GM18505 (cell line): Measurements from ENCODE around the gene TBC1D14.

Experiments
- ATAC-seq: cut with Tn5 transposase; IDR thresholded peaks from one replicate; pipeline ENCODE4 v1.9.1; 2021; ENCODE audit not compliant: unreplicated experiment
- POLR2A ChIP-seq: IDR thresholded peaks from 4 replicates; pipeline ENCODE4 v1.6.1; 2011; ENCODE audit warnings: borderline replicate concordance; ENCODE audit not compliant: insufficient read depth, insufficient read length; ENCODE audit errors: extremely low read depth

Gene TBC1D14

DNA sequence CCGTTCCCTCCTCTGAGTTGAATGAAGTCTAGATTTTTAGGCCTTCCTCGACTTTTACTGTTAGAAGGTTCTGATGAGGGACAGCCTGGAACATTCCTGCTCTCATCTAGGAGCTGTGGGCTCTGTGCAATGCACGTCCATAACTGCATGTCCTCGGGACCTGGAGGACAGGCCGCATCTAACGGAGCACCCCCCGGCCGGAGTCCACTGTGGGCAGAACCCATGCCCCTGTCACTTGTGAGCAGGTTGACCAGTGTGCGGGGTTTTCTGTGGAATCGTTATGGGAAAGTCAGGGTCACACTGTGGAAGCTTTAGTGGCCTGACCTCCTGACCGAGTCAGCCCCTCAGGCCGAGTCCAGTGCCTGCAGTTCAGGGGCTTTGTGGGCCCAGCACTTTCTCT is 114.3 kb downstream of the TBC1D14 start:
- TF ChIP-seq POLR2A, result no peak
- no peak for ATAC-seq

DNA sequence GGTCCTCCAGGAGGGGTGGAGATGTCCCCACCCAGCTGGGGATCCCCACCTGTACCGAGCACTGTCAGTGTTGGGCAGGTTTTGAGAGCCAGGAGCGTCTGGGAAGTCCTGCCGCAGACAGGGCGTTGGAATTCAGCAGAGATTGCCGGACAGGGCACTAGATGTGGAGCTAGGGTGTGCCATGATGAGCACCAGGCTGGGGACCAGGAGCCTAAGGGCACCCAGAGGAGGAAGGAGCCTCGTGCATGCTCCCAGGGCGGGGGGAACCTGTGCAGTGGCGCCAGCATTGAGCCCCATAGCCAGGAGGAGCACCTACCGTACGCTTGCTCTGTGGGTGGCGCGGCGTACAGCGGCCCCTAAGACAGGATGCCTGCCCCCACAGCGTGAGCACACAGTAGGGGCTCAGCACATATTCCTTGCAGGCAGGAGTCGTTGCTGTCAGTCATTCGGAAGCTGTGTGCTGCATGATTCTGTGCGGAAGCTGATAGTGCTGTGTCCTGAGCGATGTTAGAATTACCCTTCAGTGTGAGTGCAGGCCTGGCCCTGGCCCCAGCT is 114.8 kb downstream of the TBC1D14 start:
- no peak for ATAC-seq
- TF ChIP-seq POLR2A, result no peak

DNA sequence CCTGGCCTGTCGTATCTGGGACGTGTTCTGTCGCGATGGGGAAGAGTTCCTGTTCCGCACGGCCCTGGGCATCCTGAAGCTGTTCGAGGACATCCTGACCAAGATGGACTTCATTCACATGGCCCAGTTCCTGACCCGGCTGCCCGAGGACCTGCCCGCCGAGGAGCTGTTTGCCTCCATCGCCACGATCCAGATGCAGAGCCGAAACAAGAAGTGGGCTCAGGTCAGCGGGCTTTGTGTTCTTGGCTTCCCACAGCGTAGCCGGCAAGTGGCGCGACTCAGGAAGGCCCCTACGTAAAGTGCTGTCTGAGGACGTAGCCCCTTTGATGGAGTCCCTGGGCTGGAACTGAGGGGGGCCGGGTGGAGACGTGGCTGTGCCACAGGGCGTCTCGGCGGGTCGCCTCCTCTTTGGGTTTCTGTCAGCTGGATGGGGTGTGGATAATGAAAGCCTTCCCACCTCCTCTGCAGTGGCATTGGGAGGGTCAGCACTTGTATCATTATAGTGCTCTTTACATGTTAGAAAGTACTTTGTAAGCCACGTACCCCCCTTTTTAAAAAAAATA is 115.5 kb downstream of the TBC1D14 start:
- no peak for ATAC-seq
- no peak for TF ChIP-seq POLR2A

DNA sequence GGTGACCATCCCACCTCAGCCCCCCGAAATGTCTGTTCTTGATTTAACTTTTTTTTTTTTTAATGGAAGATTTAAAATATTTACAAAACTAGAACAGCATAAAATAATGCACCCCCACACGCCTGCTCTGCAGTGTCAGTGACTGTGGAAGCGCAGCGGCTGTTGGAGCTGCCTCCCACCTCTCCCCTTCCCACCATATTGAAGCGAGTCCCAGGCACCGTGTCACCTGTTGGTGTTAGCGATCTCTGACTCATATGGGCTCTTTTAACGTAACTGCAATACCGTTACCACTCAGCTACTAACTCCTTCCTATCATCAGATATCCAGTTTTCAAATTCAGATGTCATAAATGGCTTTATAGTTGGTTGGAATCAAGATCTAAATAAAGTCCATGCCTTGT is 116.5 kb downstream of the TBC1D14 start:
- no peak for ATAC-seq
- TF ChIP-seq POLR2A, result no peak

DNA sequence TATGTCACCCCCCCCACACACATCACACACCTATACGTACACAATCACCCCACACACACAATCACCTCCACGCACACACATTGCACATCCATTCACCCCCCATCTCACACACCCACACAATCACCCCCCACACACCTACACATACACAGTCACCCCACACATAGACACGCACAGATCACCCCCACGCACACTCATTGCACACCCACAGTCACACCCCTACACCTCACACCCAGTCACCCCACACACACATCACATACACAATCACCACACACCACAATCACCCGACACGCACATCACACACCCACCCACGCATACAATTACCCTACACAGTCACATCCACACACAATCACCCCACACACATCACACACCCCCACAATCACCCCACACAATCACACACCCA is 117.7 kb downstream of the TBC1D14 start:
- no peak for ATAC-seq
- no peak for TF ChIP-seq POLR2A

DNA sequence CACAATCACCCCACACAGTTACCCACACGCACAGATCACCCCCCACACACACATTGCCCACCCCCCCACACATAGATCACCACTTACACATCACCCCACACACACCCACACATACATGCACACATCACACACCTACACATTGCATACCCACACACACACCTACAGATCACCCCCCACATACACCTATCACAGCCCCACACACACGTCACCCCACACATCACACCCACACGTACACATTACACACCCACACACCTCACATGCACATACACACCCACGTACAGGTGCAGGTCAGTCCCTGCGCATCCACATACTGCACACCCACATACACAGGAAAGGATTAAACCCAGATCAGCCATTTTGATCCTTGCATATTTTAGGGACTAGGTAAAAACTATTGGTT is 118.3 kb downstream of the TBC1D14 start:
- TF ChIP-seq POLR2A, result no peak
- ATAC-seq, result no peak

DNA sequence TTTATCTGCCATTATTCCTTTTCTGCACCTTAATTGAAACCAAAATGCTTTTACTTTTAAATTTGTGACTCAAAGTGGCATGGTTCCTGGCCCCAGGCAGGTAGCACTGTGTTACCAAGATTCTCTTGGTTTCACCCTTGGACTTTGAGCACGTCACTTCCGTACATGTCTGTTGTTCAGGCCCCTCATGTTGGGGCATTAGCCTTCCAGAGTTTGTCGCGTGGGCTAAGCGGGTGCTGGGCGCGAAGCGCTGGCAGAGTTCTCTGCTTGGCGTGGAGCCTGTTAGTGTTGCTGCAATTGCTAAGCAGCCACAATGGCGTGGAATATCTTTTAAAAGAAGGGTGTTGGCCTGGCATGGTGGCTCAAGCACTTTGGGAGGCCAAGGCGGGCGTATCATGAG is 119.6 kb downstream of the TBC1D14 start:
- TF ChIP-seq POLR2A, result no peak

DNA sequence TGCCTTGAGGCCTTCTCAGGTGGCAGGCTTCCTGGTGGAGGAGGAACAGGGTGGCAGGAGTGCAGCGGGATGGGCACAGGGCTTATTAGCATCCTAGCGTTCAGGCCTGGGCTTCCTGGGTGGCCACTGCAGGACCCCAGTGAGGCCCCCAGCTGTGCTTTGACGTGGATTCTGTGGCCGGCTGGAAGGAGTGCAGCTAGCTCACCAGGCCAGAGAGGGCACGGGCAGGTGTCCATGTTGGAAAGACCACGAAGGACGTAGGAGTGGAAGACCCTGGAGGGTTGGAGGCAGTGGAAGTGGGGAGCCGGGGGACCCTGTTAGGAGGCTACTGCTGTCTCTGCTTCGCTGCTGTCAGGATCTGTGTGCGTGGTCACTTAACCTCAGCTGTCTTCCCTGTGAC is 120.3 kb downstream of the TBC1D14 start:
- TF ChIP-seq POLR2A, result no peak
- ATAC-seq, result no peak

More for the DNA sequence above, 119.6 kb downstream of the TBC1D14 start:
- ATAC-seq, result no peak

DNA sequence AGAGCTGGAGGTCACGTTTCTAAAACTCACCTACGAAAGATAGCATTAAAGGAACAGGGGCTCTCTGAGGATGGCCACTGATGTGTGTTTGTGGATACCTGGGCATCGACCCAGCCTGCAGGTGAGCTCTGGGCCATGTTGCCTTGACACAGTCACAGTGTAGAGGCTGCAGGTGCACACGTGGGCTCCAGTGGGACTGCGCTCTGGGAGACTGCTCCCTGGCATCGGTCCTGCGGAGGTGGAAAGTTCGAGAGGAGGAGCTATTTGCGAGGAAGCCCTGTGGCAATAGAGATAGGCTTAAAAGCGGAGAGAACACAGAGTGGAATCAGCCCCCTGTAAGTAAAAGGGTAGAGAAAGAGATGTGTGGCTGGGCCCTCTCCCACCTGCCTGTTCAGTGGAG is 121.2 kb downstream of the TBC1D14 start:
- ATAC-seq, result no peak
- no peak for TF ChIP-seq POLR2A

DNA sequence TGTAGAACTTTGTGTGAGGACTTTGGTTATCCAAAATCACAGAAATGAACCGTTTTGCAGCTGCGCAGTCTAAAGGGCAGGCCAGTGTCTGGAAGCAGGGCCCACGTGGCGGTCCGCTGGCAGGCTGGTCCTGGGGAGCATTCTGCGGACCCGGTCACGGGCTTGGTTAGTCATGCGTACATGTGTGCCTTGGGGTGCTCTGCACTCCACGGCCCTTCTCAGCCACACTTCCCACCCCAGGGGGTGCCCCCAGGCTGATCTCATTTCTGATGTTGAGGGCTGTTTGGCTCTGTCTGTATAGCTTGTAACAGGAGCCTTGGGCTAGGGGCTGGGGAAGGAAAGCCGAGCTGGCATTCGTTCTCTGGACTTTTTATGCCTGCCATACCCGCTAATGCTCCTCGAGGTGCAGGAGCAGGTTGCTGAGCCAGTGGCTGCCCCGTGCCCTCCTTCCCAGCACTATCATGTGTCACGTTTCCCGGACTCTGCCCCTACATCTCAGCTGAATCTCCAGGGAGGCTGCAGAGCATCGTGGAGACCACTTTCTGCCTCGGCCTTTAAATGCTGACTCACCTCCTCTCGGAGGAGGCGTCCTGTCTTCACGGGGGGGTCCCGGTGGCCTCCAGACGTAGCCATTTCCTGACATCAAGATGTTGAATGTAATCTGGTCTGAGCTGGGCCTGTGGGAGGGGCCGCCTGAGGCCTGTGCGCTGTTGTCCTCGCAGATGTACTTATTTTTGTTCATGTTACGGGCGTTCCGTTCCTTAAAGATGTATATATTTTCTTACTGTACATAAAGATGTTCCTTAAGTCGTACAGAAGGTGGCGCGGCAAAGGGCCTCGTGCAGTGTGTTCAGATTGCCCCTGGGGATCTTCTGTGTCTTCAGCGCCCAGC is 122.2 kb downstream of the TBC1D14 start:
- no peak for TF ChIP-seq POLR2A
- ATAC-seq, result no peak

DNA sequence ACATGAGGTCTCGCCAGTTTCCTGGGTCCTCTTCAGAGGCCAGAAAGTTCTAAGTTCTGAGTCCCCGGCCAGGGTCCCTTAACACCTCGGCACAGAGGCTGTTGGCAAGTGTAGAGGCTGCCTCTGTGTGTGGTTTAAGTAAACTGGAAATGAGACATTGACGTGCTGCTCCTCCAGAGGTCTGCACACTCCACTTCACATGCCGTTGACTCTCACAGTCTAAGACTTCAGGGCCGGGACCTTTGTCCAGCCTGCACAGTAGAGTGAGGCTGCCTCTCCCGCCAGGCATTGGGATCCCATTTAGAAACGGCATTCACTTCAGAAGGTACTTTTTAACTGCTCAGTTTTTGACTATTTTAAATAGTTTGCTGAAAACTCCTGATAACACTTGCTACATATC is 123.0 kb downstream of the TBC1D14 start:
- TF ChIP-seq POLR2A, result no peak
- ATAC-seq, result no peak

DNA sequence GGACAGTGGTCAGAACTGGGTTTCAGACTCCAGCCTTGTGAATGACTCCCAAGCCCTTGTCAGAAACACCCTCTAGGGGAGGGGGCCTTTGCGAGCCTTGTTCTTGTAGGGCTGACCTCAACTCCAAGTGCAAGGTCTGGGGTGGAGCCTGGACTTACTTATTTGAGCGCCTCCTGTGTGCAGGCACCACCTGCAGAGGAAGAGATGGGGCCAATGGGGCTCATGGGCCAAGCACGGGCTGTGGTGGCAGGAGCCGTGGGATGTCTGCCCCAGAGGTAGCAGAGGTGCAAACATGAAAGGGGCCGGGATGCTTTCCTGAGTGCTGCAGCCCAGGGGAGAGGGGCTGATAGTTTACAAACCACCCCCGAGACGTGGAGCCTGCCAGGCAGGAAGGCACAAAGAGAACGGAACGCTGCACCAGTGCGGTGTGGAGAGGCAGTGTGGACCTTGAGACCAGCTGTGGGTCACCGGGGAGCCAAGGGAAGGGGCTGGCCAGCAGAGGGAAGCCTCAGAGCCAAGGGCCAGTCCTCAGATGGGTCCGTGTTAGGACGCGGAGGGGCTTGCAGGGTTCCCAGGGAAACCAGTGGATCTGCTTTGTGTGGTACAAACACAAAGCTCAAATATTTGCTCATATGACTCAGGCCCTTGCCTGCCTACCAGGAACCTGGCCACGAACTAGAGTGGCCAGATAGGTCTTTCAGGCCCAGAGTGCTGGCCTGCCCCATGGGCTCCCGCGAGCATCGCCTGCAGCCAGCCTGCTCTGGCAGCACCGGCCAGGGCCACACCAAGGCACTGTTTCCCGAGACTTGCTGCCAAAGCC is 124.8 kb downstream of the TBC1D14 start:
- ATAC-seq, result no peak
- no peak for TF ChIP-seq POLR2A

DNA sequence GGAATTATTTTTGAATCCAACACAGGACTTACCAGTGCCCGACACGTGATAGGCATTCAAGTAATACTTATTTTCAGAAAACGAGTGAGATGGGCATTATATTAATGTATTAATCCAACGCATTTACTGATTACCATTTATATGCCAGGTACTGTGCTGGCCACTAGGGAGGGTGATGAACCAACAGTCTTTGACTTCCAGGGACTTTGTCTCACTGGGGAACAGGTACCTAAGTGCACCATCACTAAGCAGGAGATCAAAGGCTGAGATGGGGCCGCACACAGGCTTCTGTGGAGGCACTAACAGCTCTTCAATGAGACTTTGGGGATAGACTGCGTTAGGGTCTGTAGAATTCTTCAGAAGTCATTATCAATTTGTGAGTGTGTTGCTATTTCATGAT is 127.8 kb downstream of the TBC1D14 start:
- no peak for TF ChIP-seq POLR2A
- no peak for ATAC-seq

DNA sequence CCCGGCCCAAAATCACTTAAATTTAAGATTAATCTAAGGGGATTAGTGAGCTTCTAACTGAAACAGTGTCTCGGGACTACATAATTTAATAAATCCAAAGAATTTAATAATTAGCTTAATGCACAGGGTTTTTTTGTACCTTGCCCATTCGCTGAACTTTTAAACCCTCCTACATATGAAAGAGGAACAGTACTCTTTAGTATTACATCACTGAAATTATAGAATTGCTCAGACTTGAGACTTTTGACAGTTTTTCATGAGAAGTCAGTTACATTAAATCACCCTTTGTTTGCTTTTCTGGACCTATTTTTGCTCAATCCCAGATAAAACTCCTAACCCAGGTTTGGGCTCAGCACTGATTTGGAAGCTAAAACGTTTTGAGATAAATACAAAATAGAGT is 131.1 kb downstream of the TBC1D14 start:
- ATAC-seq, result no peak
- no peak for TF ChIP-seq POLR2A

DNA sequence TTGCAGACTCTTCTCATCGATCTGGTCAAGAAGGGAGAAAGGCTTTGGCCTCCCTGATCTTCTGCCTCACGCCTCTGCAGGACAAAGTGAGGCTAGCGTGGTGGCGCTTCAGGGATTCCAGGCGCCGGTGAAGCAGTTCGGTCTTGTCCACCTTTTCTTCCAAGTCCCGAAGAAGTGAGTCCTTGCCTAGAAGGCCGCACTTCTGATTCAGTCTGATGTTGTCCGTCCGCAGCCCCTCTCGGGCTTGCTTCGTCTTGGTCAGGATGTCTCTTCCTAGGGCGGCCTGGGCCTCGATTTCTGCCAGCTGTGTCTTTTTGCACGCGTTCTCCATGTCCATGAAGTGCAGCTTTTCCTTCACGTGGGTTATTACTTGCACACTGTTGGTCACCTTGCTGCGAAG is 131.6 kb downstream of the TBC1D14 start:
- ATAC-seq, result no peak
- TF ChIP-seq POLR2A, result no peak
